K562 (cell line): ENCODE results near the gene KRT35. TPM values are rescaled to one million over a fixed set of nuclear protein-coding genes. Genes with fewer than 3 reads are reported as not detected.

ENCODE experiments used
- ADNP ChIP-seq: fragments of 200-800 bp; sonication (Bioruptor generic); IDR thresholded peaks from 2 replicates; pipeline ENCODE4 v1.6.1; 2016; ENCODE audit warnings: missing genetic modification characterization, missing compliant biosample characterization
- ATF7 ChIP-seq: fragments of 450-650 bp; IDR thresholded peaks from 2 replicates; pipeline ENCODE4 v1.7.1; 2014; ENCODE audit warnings: mild to moderate bottlenecking, moderate library complexity
- BACH1 ChIP-seq: fragments of 200-800 bp; sonication (Bioruptor generic); IDR thresholded peaks from 2 replicates; pipeline ENCODE4 v1.6.1; 2016; ENCODE audit warnings: missing genetic modification characterization, missing compliant biosample characterization
- BCOR ChIP-seq: fragments of 450-650 bp; IDR thresholded peaks from 2 replicates; pipeline ENCODE4 v1.6.1; 2016
- CC2D1A ChIP-seq: fragments of 450-650 bp; IDR thresholded peaks from 2 replicates; pipeline ENCODE4 v1.6.1; 2017; ENCODE audit warnings: mild to moderate bottlenecking
- CXXC5 ChIP-seq: fragments of 250-450 bp; sonication (Bioruptor Pico); IDR thresholded peaks from 2 replicates; pipeline ENCODE4 v1.8.0; 2022; ENCODE audit warnings: inconsistent platforms, mild to moderate bottlenecking, moderate library complexity
- DACH1 ChIP-seq: fragments of 450-650 bp; IDR thresholded peaks from 2 replicates; pipeline ENCODE4 v1.6.1; 2018; ENCODE audit not compliant: partially characterized antibody
- DDX20 ChIP-seq: fragments of 450-650 bp; IDR thresholded peaks from 2 replicates; pipeline ENCODE4 v1.6.1; 2016; ENCODE audit warnings: missing genetic modification characterization, low read depth, mild to moderate bottlenecking, missing compliant biosample characterization, moderate library complexity
- ELF2 ChIP-seq: fragments of 250-450 bp; sonication (Bioruptor Pico); IDR thresholded peaks from 2 replicates; pipeline ENCODE4 v1.5.0; 2021; ENCODE audit warnings: mild to moderate bottlenecking
- ELF4 ChIP-seq: fragments of 450-650 bp; formaldehyde crosslinking; IDR thresholded peaks from 2 replicates; pipeline ENCODE4 v1.4.0; 2022; ENCODE audit warnings: missing genetic modification characterization
- HNRNPK ChIP-seq: fragments of 200-400 bp; formaldehyde crosslinking; IDR thresholded peaks from one replicate; pipeline ENCODE4 v1.6.1; 2018; ENCODE audit warnings: mild to moderate bottlenecking, low read depth, low read length; ENCODE audit not compliant: poor library complexity, severe bottlenecking
- KHSRP ChIP-seq: fragments of 450-650 bp; IDR thresholded peaks from 2 replicates; pipeline ENCODE4 v1.6.1; 2017
- MCM5 ChIP-seq: fragments of 450-650 bp; IDR thresholded peaks from 2 replicates; pipeline ENCODE4 v1.6.1; 2016; ENCODE audit warnings: low read depth
- MEF2D ChIP-seq: conservative IDR thresholded peaks from 2 replicates; pipeline ENCODE4 v1.6.1; 2016; ENCODE audit warnings: low read depth, missing genetic modification characterization, missing compliant biosample characterization
- NFYB ChIP-seq: IDR thresholded peaks from 2 replicates; pipeline ENCODE4 v1.6.1; 2011; ENCODE audit warnings: mild to moderate bottlenecking, moderate library complexity; ENCODE audit not compliant: insufficient read length; ENCODE audit errors: extremely low read depth
- PML ChIP-seq: IDR thresholded peaks from 2 replicates; pipeline ENCODE4 v1.6.1; 2012; ENCODE audit warnings: low read length, inconsistent platforms
- PTBP1 ChIP-seq: fragments of 200-400 bp; formaldehyde crosslinking; IDR thresholded peaks from 2 replicates; pipeline ENCODE4 v1.6.1; 2017; ENCODE audit warnings: low read depth, low read length
- SMARCA5 ChIP-seq: fragments of 450-650 bp; IDR thresholded peaks from 2 replicates; pipeline ENCODE4 v1.6.1; 2016
- SNAPC5 ChIP-seq: fragments of 250-450 bp; sonication (Bioruptor Pico); IDR thresholded peaks from 2 replicates; pipeline ENCODE4 v1.8.0; 2021; ENCODE audit warnings: moderate library complexity, mild to moderate bottlenecking, inconsistent platforms
- TBP ChIP-seq: optimal IDR thresholded peaks from 2 replicates; pipeline ENCODE3; 2011; ENCODE audit warnings: low read depth, low read length, improper control_type of control experiment
- ZNF184 ChIP-seq: sonication (generic); formaldehyde crosslinking; IDR thresholded peaks from 2 replicates; pipeline ENCODE4 v1.5.0; 2020; ENCODE audit warnings: missing genetic modification reagents
- ZNF280A ChIP-seq: fragments of 450-650 bp; IDR thresholded peaks from 2 replicates; pipeline ENCODE4 v1.6.1; 2018; ENCODE audit warnings: mild to moderate bottlenecking, low read depth; ENCODE audit not compliant: partially characterized antibody
- ZNF280B ChIP-seq: fragments of 250-450 bp; sonication (Bioruptor Pico); IDR thresholded peaks from 2 replicates; pipeline ENCODE4 v1.5.1; 2021; ENCODE audit warnings: mild to moderate bottlenecking
- ZNF655 ChIP-seq: fragments of 250-450 bp; sonication (Bioruptor Pico); IDR thresholded peaks from 2 replicates; pipeline ENCODE4 v1.5.0; 2021
- ZNF79 ChIP-seq: fragments of 250-450 bp; sonication (Bioruptor Pico); IDR thresholded peaks from 2 replicates; pipeline ENCODE4 v1.4.0; 2020; ENCODE audit warnings: low read depth, mild to moderate bottlenecking, moderate library complexity
- polyA plus RNA-seq, 8 experiments: library from polyadenylated mRNA; depleted of rRNA in 4 of 8; stranded (reverse) in 5 of 8; unstranded in 3 of 8; fragments of >200 nt; fragmentation: Nextera tagmentation in 2 of 8; fragmentation: Illumina TruSeq in 1 of 8; extraction: Ambion mirVana in 2 of 8; extraction: Trizol in 1 of 8; gene quantifications; 2 replicates each; pipeline versions ENCODE4 v1.2.1 to v1.2.3, GENCODE V29; 2011 to 2014; ENCODE audit warnings: inconsistent platforms in 1 of 8, missing spikeins in 1 of 8
- total RNA-seq, 7 experiments: library from RNA; depleted of rRNA in 6 of 7; stranded (reverse); fragments of >200 nt in 6 of 7; fragmentation: Illumina TruSeq in 2 of 7; extraction: Trizol in 2 of 7; gene quantifications; 2 replicates each; pipeline versions ENCODE4 v1.2.1 to v1.2.3, GENCODE V29; 2011 to 2021; ENCODE audit warnings: low replicate concordance in 1 of 7
- TF ChIP-seq, protein P1 (sequence below), 3 experiments: fragments of 200-800 bp in 1 of 3; sonication (Bioruptor generic) in 1 of 3; sonication (generic) in 1 of 3; formaldehyde crosslinking in 1 of 3; IDR thresholded peaks; 2 replicates each; pipeline versions ENCODE4 v1.6.1 to v1.8.0; 2016 to 2022; ENCODE audit warnings: mild to moderate bottlenecking in 2 of 3, missing compliant biosample characterization in 2 of 3, missing genetic modification characterization in 2 of 3, missing genetic modification reagents in 1 of 3

The KRT35 gene
- total and polyA plus RNA-seq, 9 of the 15 experiments (the other 6 are each of a cell fraction or from before 2014, with no cell fraction given), result not detected

DNA sequence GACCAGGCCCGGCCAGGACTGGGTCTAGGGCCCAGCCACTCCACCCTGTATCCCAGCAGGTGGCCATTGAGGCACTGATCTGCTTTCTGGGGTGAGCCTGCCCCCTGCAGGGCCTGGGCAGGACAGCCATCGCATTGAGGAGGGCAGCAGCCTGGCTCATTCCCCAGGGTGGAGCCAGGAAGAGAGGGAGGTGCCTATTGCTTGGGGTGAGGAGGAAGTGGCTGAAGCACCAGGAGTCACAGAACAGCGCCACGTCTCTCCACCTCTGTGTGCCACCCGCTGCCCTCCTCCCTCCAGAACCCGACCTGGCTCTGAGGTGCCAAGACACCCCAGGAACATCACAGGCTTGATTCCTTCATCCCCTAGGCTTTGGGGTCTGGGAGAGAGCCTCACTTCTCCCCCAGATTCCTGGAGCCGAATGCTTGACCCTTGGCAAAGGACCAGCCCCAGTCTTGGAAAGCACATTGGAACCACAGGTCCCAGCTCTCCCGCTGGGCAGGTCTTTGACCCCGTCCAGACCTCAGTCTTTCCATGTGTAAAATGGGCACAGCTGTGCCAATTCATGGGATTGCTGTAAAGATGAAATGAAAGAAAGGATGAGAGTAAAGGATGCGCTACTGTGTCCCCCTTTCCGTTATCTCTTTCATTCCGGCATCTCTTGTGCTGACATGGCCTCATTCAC, 16.0 kb upstream of the KRT35 start (continued):
- TF ChIP-seq PTBP1 (peak; percentile 47; the same call in 1 of the 2 replicates), ZNF655 (CRISPR knock-in tag) (no peak), ADNP (tag) (peak; percentile 77; the same call in 1 of the 2 replicates), DDX20 (tag) (no peak), CXXC5 (CRISPR knock-in tag) (peak; percentile 36; the same call in 1 of the 2 replicates), NFYB (no peak), ZNF280B (CRISPR knock-in tag) (no peak), ZNF79 (CRISPR knock-in tag) (no peak), SMARCA5 (peak; percentile 94), ZNF184 (CRISPR knock-in tag) (no peak), PML (no peak), SNAPC5 (CRISPR knock-in tag) (no peak), ATF7 (0 out of 2 replicates have a peak, but pooled peaks have one; percentile 42), MEF2D (tag) (no peak), HNRNPK (no peak), TBP (no peak), BACH1 (tag) (no peak), ELF2 (CRISPR knock-in tag) (no peak), DACH1 (no peak), ELF4 (CRISPR knock-in tag) (no peak), CC2D1A (no peak), MCM5 (no peak), KHSRP (no peak), BCOR (peak; percentile 98), ZNF280A (no peak)
- TF ChIP-seq, protein P1, sequence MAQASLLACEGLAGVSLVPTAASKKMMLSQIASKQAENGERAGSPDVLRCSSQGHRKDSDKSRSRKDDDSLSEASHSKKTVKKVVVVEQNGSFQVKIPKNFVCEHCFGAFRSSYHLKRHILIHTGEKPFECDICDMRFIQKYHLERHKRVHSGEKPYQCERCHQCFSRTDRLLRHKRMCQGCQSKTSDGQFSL (CRISPR knock-in tag; IDR thresholded peaks at IDR 0.05), result no peak
- TF ChIP-seq, protein P1 (tag; IDR thresholded peaks at IDR 0.05), result no peak
